Neuronal stem cell (in vitro differentiated cells): ENCODE results near the gene EML1.

ENCODE experiments used
- DNase-seq: peaks from one replicate; pipeline ENCODE4 v3.0.0-alpha.2; 2013; ENCODE audit warnings: low spot score
- H2AFZ ChIP-seq: one replicate; pipeline ENCODE4 v1.6.1; 2013; ENCODE audit warnings: mild to moderate bottlenecking, low read length, inconsistent platforms
- H2AK5ac ChIP-seq: 2 replicates; pipeline ENCODE4 v1.6.1; 2013; ENCODE audit warnings: low read depth, mild to moderate bottlenecking, inconsistent platforms, low read length, moderate library complexity, mixed read lengths
- H2BK120ac ChIP-seq: 2 replicates; pipeline ENCODE4 v1.6.1; 2013; ENCODE audit warnings: low read depth, mild to moderate bottlenecking, inconsistent platforms, low read length, moderate library complexity, mixed read lengths
- H2BK12ac ChIP-seq: one replicate; pipeline ENCODE4 v1.6.1; 2013; ENCODE audit warnings: low read length, inconsistent platforms
- H2BK15ac ChIP-seq: 2 replicates; pipeline ENCODE4 v1.6.1; 2013; ENCODE audit warnings: mild to moderate bottlenecking, low read length, inconsistent platforms, mixed read lengths
- H2BK5ac ChIP-seq: one replicate; pipeline ENCODE4 v1.6.1; 2013; ENCODE audit warnings: inconsistent platforms, mild to moderate bottlenecking, low read length, moderate library complexity
- H3K14ac ChIP-seq: one replicate; pipeline ENCODE4 v1.6.1; 2013; ENCODE audit warnings: low read length, inconsistent platforms
- H3K18ac ChIP-seq: 2 replicates; pipeline ENCODE4 v1.6.1; 2013; ENCODE audit warnings: low read length, inconsistent platforms
- H3K23ac ChIP-seq: 2 replicates; pipeline ENCODE4 v1.6.1; 2013; ENCODE audit warnings: low read depth, mild to moderate bottlenecking, mixed read lengths, low read length, inconsistent platforms; ENCODE audit not compliant: poor library complexity
- H3K27ac ChIP-seq: replicated peaks from 3 replicates; pipeline ENCODE4 v1.5.1; 2013; ENCODE audit warnings: low read length, inconsistent platforms
- H3K27me3 ChIP-seq, 3 experiments: 2 replicates each; pipeline ENCODE4 v1.6.1; 2013; ENCODE audit warnings: low read length in 3 of 3, mild to moderate bottlenecking in 2 of 3, inconsistent platforms in 1 of 3, low read depth in 1 of 3, mixed read lengths in 1 of 3, moderate library complexity in 1 of 3; ENCODE audit not compliant: control insufficient read depth in 3 of 3, insufficient read depth in 3 of 3
- H3K36me3 ChIP-seq, 2 donors: replicated peaks in 1 of 2; 2 replicates each; pipeline ENCODE4 v1.6.1; 2013; ENCODE audit warnings: low read length in 2 of 2; ENCODE audit not compliant: control insufficient read depth in 2 of 2, insufficient read depth in 2 of 2
- H3K4ac ChIP-seq: 2 replicates; pipeline ENCODE4 v1.6.1; 2013; ENCODE audit warnings: inconsistent platforms, mild to moderate bottlenecking, low read length, moderate library complexity
- H3K4me1 ChIP-seq, 2 donors: 1 replicate in 1 of 2; 2 replicates in 1 of 2; pipeline ENCODE4 v1.6.1; 2013; ENCODE audit warnings: low read length in 2 of 2, low read depth in 1 of 2; ENCODE audit not compliant: control insufficient read depth in 2 of 2, insufficient read depth in 1 of 2
- H3K4me2 ChIP-seq: one replicate; pipeline ENCODE4 v1.6.1; 2013; ENCODE audit warnings: mild to moderate bottlenecking, low read length, inconsistent platforms; ENCODE audit not compliant: insufficient read depth, poor library complexity, severe bottlenecking
- H3K4me3 ChIP-seq, 2 donors: 2 replicates each; pipeline ENCODE4 v1.5.1; 2013; ENCODE audit warnings: low read length in 2 of 2, mild to moderate bottlenecking in 2 of 2, inconsistent platforms in 1 of 2, moderate library complexity in 1 of 2
- H3K79me1 ChIP-seq: one replicate; pipeline ENCODE4 v1.6.1; 2013; ENCODE audit warnings: low read depth, mild to moderate bottlenecking, inconsistent platforms, low read length, moderate library complexity
- H3K9ac ChIP-seq: one replicate; pipeline ENCODE4 v1.6.1; 2013; ENCODE audit warnings: mild to moderate bottlenecking, low read depth, low read length, inconsistent platforms; ENCODE audit not compliant: poor library complexity
- H3K9me3 ChIP-seq, 2 donors: replicated peaks in 1 of 2; 2 replicates each; pipeline versions ENCODE3 to v1.6.1; 2013; ENCODE audit warnings: low read length in 2 of 2, mild to moderate bottlenecking in 2 of 2, inconsistent platforms in 1 of 2, low read depth in 1 of 2, mixed read lengths in 1 of 2, moderate library complexity in 1 of 2; ENCODE audit not compliant: control insufficient read depth in 2 of 2, insufficient read depth in 1 of 2
- H4K8ac ChIP-seq: one replicate; pipeline ENCODE4 v1.6.1; 2013; ENCODE audit warnings: low read depth, mild to moderate bottlenecking, inconsistent platforms, low read length, moderate library complexity
- H4K91ac ChIP-seq: one replicate; pipeline ENCODE4 v1.6.1; 2013; ENCODE audit warnings: low read length, low read depth, mild to moderate bottlenecking, inconsistent platforms; ENCODE audit not compliant: poor library complexity
- WGBS, 2 donors: extraction: QIAGEN DNeasy Blood & Tissue Kit; methylation state at CpG; one replicate each; pipeline ENCODE4 v1.1.7; 2013; ENCODE audit warnings: missing lambda C conversion rate in 2 of 2, mixed read lengths in 1 of 2; ENCODE audit not compliant: insufficient read length in 2 of 2, insufficient replicate concordance in 1 of 2; ENCODE audit errors: extremely low coverage in 2 of 2; 5-methylcytosine and 5-hydroxymethylcytosine counted together

EML1 gene

DNA sequence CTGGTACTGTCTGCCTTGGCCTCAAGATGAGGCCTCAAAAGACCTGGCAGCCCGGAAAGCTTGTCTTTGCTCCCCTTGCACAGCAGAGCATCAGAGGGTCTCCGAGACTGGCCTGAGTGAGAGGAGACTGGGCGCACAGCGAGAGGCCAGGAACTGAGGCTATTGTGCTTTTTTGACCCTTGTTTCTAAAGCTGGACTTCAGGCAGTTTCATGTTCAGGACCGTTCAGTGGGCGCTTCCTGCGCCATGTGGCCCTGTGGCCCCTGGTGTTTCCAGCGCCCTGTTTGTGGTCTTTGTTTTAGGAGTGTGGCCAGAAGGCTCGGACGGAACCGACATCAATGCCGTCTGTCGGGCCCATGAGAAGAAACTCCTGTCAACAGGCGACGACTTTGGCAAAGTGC lies 145.7 kb downstream of the EML1 start:
- H2AK5ac ChIP-seq = no peak overlapping the region
- no peak overlapping the region for H2BK15ac ChIP-seq
- H4K91ac ChIP-seq = no peak overlapping the region
- H4K8ac ChIP-seq = no peak overlapping the region
- no peak overlapping the region for H3K14ac ChIP-seq
- no peak overlapping the region for H3K4me2 ChIP-seq
- no peak overlapping the region for H2BK12ac ChIP-seq
- no peak overlapping the region for H3K4ac ChIP-seq
- peaks cover 42 to 83% of the 10 kb centered on the region in 2 donors for H3K36me3 ChIP-seq
- no peak overlapping the region for H2AFZ ChIP-seq
- no peak overlapping the region for H3K23ac ChIP-seq
- H2BK120ac ChIP-seq = no peak overlapping the region
- peaks cover 0 to 5% of the 10 kb centered on the region in 2 donors for H3K4me1 ChIP-seq
- no peak overlapping the region for H3K4me3 ChIP-seq
- no CpG with 5 or more reads among the region's 15 CpGs for WGBS, 2 donors
- DNase-seq = no peak
- no peak overlapping the region for H2BK5ac ChIP-seq
- no peak overlapping the region for H3K18ac ChIP-seq
- no peak overlapping the region for H3K9ac ChIP-seq
- H3K27ac ChIP-seq = no peak overlapping the region
- no peaks in the 10 kb centered on the region for H3K79me1 ChIP-seq
- no peaks in the 10 kb centered on the region for H3K27me3 ChIP-seq
- H3K9me3 ChIP-seq = no peaks in the 10 kb centered on the region

- Histone ChIP-seq H2BK120ac (no peak overlapping the region), H3K4me3 (no peak overlapping the region), H3K4me2 (no peak overlapping the region), H3K27ac (no peak overlapping the region), H4K91ac (no peak overlapping the region), H2AFZ (no peak overlapping the region), H4K8ac (no peak overlapping the region), H2AK5ac (no peak overlapping the region), H3K9me3 (no peaks in the 10 kb centered on the region), H3K9ac (no peak overlapping the region), H3K23ac (no peak overlapping the region), H3K36me3 (peaks cover 42 to 83% of the 10 kb centered on the region in 2 donors), H3K14ac (no peak overlapping the region), H3K18ac (no peak overlapping the region), H3K27me3 (no peaks in the 10 kb centered on the region), H2BK12ac (no peak overlapping the region), H3K4me1 (peaks cover 0 to 5% of the 10 kb centered on the region in 2 donors), H2BK5ac (no peak overlapping the region), H2BK15ac (no peak overlapping the region), H3K4ac (no peak overlapping the region), H3K79me1 (no peaks in the 10 kb centered on the region)
- no CpG with 5 or more reads among the region's 17 CpGs for whole genome bisulfite sequencing, 2 donors
- DNase-seq = no peak
Measured at GRCh38 chr14:99939421-99939820, 146.2 kb downstream of the EML1 start.

DNA sequence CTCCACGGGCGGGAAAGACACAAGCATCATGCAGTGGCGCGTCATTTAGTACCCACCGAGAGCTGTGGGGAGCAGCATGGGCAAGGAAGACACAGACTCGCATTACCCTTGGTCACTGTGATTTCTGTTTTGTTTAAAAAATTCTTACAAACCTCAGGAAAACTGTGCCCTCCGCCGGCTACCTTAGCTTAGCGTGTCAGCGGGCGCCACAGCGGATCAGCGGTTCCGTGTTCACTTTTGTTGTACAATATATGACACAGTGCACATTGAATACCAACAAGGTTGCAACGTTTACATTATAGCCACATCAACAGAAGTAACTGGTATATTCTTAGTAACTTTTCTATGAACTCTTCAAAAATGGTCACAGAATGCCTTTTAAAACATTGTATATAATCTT lies 146.9 kb downstream of the EML1 start:
- H2BK5ac ChIP-seq = no peak overlapping the region
- H4K91ac ChIP-seq = no peak overlapping the region
- H2AFZ ChIP-seq = no peak overlapping the region
- no peak overlapping the region for H3K9ac ChIP-seq
- H4K8ac ChIP-seq = peak overlapping the region; percentile 9
- no peak overlapping the region for H3K27ac ChIP-seq
- no peak overlapping the region for H2BK120ac ChIP-seq
- H2AK5ac ChIP-seq = no peak overlapping the region
- H3K9me3 ChIP-seq = no peaks in the 10 kb centered on the region
- peaks cover 0 to 3% of the 10 kb centered on the region in 2 donors for H3K4me1 ChIP-seq
- H3K36me3 ChIP-seq = peaks cover 39 to 82% of the 10 kb centered on the region in 2 donors
- no peak overlapping the region for H2BK15ac ChIP-seq
- no peak for DNase-seq
- no peak overlapping the region for H3K4me2 ChIP-seq
- no CpG with 5 or more reads among the region's 15 CpGs for WGBS, 2 donors
- no peak overlapping the region for H3K18ac ChIP-seq
- no peak overlapping the region for H3K14ac ChIP-seq
- no peaks in the 10 kb centered on the region for H3K27me3 ChIP-seq
- no peaks in the 10 kb centered on the region for H3K79me1 ChIP-seq
- no peak overlapping the region for H3K4me3 ChIP-seq
- no peak overlapping the region for H2BK12ac ChIP-seq
- H3K4ac ChIP-seq = no peak overlapping the region
- H3K23ac ChIP-seq = peak overlapping the region; percentile 48

DNA sequence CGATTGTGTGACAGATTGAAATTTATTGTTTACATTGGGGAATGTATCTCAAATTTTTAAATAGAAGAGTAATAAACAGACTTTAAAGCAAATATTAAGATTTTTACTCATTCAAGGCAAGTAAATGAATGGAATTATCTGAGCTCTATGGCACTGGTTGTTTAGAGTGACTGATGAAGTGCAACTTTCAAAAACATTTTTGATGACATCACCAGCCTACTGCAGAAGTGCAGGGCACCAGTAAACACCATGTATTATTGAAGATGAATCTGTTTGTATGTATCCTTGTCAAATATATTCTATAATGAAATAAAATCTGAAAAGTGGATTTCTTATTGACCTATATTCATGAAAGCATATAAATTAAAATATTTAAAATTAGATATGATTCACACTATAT lies 148.0 kb downstream of the EML1 start:
- H2BK12ac ChIP-seq = no peak overlapping the region
- no CpG with 5 or more reads among the region's 1 CpG for WGBS, 2 donors

More for the DNA sequence above, 148.0 kb downstream of the EML1 start:
- H3K4me2 ChIP-seq = no peak overlapping the region
- H2BK5ac ChIP-seq = no peak overlapping the region
- H3K36me3 ChIP-seq = peaks cover 36 to 77% of the 10 kb centered on the region in 2 donors
- no peak overlapping the region for H4K8ac ChIP-seq
- no peaks in the 10 kb centered on the region for H3K79me1 ChIP-seq
- H3K27me3 ChIP-seq = no peaks in the 10 kb centered on the region
- H3K9ac ChIP-seq = no peak overlapping the region
- no peak overlapping the region for H4K91ac ChIP-seq
- H3K18ac ChIP-seq = no peak overlapping the region
- no peak overlapping the region for H2BK15ac ChIP-seq
- no peak overlapping the region for H2AK5ac ChIP-seq
- H3K27ac ChIP-seq = no peak overlapping the region
- DNase-seq = no peak
- H3K14ac ChIP-seq = no peak overlapping the region
- no peaks in the 10 kb centered on the region for H3K9me3 ChIP-seq
- no peak overlapping the region for H2AFZ ChIP-seq
- H3K4me3 ChIP-seq = no peak overlapping the region
- no peak overlapping the region for H3K23ac ChIP-seq
- H2BK120ac ChIP-seq = no peak overlapping the region
- H3K4me1 ChIP-seq = peaks cover 3% of the 10 kb centered on the region in 2 donors
- H3K4ac ChIP-seq = no peak overlapping the region
